Loucy (cell line): ENCODE data around the gene MYLK3.

ENCODE experiments used
- H2AFZ ChIP-seq: fragments of 200-600 bp; sonication (generic); 2 replicates; pipeline ENCODE4 v1.6.0; 2016; ENCODE audit warnings: antibody characterized with exemption, mild to moderate bottlenecking, low read length, moderate library complexity
- H3F3A ChIP-seq: fragments of 200-600 bp; 2 replicates; pipeline ENCODE4 v1.6.0; 2016; ENCODE audit warnings: antibody characterized with exemption, low read depth, mild to moderate bottlenecking
- H3K27me3 ChIP-seq: fragments of 200-600 bp; sonication (generic); 2 replicates; pipeline ENCODE4 v1.6.1; 2014; ENCODE audit warnings: low read length, mild to moderate bottlenecking; ENCODE audit not compliant: insufficient read depth, poor library complexity, severe bottlenecking
- H3K36me3 ChIP-seq: fragments of 200-600 bp; sonication (generic); 2 replicates; pipeline ENCODE4 v1.6.1; 2016; ENCODE audit warnings: low read length; ENCODE audit not compliant: insufficient read depth
- H3K4me1 ChIP-seq: fragments of 200-600 bp; sonication (generic); 2 replicates; pipeline ENCODE4 v1.5.1; 2014; ENCODE audit warnings: low read length, mild to moderate bottlenecking; ENCODE audit not compliant: insufficient read depth, poor library complexity, severe bottlenecking
- H3K4me2 ChIP-seq: fragments of 200-600 bp; sonication (generic); 2 replicates; pipeline ENCODE4 v1.6.0; 2014; ENCODE audit warnings: antibody characterized with exemption, low read length, low read depth, mild to moderate bottlenecking; ENCODE audit not compliant: poor library complexity, severe bottlenecking
- H3K4me3 ChIP-seq: fragments of 200-600 bp; sonication (generic); 2 replicates; pipeline ENCODE4 v1.5.1; 2014; ENCODE audit warnings: low read length, mild to moderate bottlenecking, mixed read lengths; ENCODE audit not compliant: poor library complexity, severe bottlenecking
- H3K79me2 ChIP-seq: fragments of 200-600 bp; sonication (generic); 2 replicates; pipeline ENCODE4 v1.6.1; 2014; ENCODE audit warnings: low read length; ENCODE audit not compliant: insufficient read depth
- H3K9ac ChIP-seq: fragments of 200-600 bp; sonication (generic); 2 replicates; pipeline ENCODE4 v1.6.0; 2014; ENCODE audit warnings: mild to moderate bottlenecking, low read depth, low read length, moderate library complexity; ENCODE audit not compliant: poor library complexity, severe bottlenecking
- H3K9me2 ChIP-seq: fragments of 200-600 bp; sonication (generic); replicated peaks from 2 replicates; pipeline ENCODE4 v1.6.1; 2016; ENCODE audit warnings: low read depth, low read length, mixed read lengths
- H3K9me3 ChIP-seq: fragments of 200-600 bp; sonication (generic); 2 replicates; pipeline ENCODE4 v1.6.1; 2014; ENCODE audit warnings: mild to moderate bottlenecking, antibody characterized with exemption, low read length, low read depth; ENCODE audit not compliant: insufficient read depth
- H4K20me1 ChIP-seq: fragments of 200-600 bp; sonication (generic); 2 replicates; pipeline ENCODE4 v1.6.0; 2014; ENCODE audit warnings: antibody characterized with exemption, low read length, mild to moderate bottlenecking; ENCODE audit not compliant: insufficient read depth, poor library complexity, severe bottlenecking
- EZH2phosphoT487 ChIP-seq: fragments of 200-600 bp; IDR thresholded peaks from 2 replicates; pipeline ENCODE4 v1.6.1; 2018; ENCODE audit warnings: antibody characterized with exemption, mild to moderate bottlenecking, moderate library complexity, borderline replicate concordance
- TF ChIP-seq, protein P1 (sequence below): fragments of 200-600 bp; sonication (generic); conservative IDR thresholded peaks from 2 replicates; pipeline ENCODE4 v1.5.1; 2014; ENCODE audit warnings: mild to moderate bottlenecking, antibody characterized with exemption, low read length

MYLK3 gene

DNA sequence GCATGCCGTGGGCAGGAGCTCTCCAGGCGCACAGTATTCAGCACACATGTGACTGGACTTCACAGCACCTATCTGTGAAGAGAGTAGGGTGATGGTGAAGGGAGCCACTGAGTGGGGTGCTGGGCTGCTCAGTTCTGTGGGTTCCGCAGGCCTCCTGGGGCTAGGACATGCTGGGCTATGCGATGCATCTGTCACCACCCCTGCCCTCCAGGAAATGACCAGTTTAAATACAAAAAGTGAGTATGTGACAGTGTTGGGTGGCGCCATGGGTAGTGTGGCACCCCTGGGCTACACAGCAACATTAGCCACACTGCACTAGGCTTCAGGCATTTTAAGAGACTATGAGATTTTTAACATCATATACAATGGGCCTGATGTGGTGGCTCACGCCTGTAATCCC, 28.6 kb downstream of the MYLK3 start:
- Histone ChIP-seq H2AFZ (no peak overlapping the region), H4K20me1 (no peaks in the 10 kb centered on the region), H3K36me3 (no peaks in the 10 kb centered on the region), H3K4me2 (no peak overlapping the region), H3K9me3 (no peaks in the 10 kb centered on the region), H3F3A (no peaks in the 10 kb centered on the region), H3K27me3 (no peaks in the 10 kb centered on the region), H3K4me1 (no peaks in the 10 kb centered on the region), H3K4me3 (no peak overlapping the region), H3K79me2 (no peaks in the 10 kb centered on the region), H3K9me2 (no peaks in the 10 kb centered on the region), H3K9ac (no peak overlapping the region)
- TF ChIP-seq EZH2phosphoT487 = no peak
- TF ChIP-seq, protein P1, sequence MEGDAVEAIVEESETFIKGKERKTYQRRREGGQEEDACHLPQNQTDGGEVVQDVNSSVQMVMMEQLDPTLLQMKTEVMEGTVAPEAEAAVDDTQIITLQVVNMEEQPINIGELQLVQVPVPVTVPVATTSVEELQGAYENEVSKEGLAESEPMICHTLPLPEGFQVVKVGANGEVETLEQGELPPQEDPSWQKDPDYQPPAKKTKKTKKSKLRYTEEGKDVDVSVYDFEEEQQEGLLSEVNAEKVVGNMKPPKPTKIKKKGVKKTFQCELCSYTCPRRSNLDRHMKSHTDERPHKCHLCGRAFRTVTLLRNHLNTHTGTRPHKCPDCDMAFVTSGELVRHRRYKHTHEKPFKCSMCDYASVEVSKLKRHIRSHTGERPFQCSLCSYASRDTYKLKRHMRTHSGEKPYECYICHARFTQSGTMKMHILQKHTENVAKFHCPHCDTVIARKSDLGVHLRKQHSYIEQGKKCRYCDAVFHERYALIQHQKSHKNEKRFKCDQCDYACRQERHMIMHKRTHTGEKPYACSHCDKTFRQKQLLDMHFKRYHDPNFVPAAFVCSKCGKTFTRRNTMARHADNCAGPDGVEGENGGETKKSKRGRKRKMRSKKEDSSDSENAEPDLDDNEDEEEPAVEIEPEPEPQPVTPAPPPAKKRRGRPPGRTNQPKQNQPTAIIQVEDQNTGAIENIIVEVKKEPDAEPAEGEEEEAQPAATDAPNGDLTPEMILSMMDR = no peak

DNA sequence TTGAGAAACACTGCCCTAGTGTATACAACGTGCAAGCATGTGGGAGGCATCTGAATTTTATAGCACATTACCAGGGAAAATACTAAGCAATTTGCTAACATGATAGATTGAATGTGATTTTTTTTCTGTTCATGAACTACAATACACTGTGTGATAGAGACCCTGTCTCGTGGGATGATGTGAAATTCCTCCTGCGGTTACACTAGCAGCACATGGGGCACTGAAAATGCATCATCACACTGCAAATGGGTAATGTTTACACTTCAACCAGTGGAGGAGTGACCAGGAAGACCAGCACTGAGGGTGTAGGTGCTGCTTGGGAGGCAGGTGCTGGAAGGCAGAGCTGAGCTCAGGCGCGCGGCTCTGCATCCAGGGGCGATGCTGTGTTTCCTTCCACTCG, 29.9 kb downstream of the MYLK3 start:
- H3F3A ChIP-seq = no peaks in the 10 kb centered on the region

DNA sequence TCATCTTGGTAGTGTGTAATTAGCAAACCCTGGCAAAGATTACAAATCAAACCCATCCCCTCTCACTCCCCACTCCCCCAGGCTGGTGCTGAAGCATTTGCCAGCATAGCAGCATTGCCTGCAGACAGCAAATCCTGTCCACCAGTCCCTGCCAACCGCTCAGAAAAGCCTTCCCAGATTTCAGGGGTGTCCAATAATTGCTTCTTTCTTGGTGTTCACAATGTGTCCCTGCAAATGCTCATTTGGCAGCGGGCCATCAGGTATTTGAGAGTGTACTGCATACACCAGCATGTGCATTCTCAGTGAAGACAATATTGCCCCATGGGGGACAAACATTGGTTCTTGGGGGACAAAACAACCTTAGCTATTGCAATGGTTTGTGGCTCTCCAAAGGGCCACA, 30.5 kb downstream of the MYLK3 start:
- Histone ChIP-seq H3K4me1 (no peaks in the 10 kb centered on the region), H3K9me3 (no peaks in the 10 kb centered on the region), H3K36me3 (no peaks in the 10 kb centered on the region), H3F3A (no peaks in the 10 kb centered on the region), H2AFZ (no peak overlapping the region), H3K9ac (no peak overlapping the region), H4K20me1 (no peaks in the 10 kb centered on the region), H3K9me2 (no peaks in the 10 kb centered on the region), H3K4me2 (no peak overlapping the region), H3K79me2 (no peaks in the 10 kb centered on the region), H3K27me3 (no peaks in the 10 kb centered on the region), H3K4me3 (no peak overlapping the region)
- TF ChIP-seq EZH2phosphoT487 = no peak
- TF ChIP-seq, protein P1 = no peak

More for the DNA sequence above, 29.9 kb downstream of the MYLK3 start:
- Histone ChIP-seq H3K4me3 (no peak overlapping the region), H2AFZ (no peak overlapping the region), H3K9me3 (no peaks in the 10 kb centered on the region), H4K20me1 (no peaks in the 10 kb centered on the region), H3K4me1 (no peaks in the 10 kb centered on the region), H3K9ac (no peak overlapping the region), H3K36me3 (no peaks in the 10 kb centered on the region), H3K27me3 (no peaks in the 10 kb centered on the region), H3K4me2 (no peak overlapping the region), H3K79me2 (no peaks in the 10 kb centered on the region), H3K9me2 (no peaks in the 10 kb centered on the region)
- no peak for TF ChIP-seq EZH2phosphoT487

DNA sequence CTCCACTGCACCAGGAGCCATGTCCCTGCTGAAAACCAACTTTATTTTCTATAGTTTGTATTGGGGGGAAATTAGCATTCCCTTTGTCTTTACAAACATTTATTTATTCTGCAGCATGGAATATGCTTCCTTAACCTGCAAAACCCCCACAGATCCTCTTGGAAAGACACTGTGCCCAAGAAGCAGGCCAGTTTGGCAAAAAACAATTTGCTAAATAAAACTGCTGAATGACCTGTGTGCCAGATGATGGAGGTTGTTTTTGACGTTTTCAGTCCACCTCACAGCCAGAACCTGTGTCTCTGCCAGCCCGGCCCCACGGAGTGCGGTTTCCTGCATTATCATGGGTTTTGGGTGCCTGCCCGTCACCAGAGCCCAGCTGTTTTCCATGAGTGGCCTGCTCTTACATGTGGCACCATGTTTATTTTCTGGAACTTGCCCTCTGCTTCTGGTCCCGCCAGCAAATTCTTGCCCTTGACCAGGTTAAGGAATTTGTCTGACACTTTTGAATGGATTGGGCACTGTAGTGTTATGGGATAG, 32.3 kb downstream of the MYLK3 start:
- TF ChIP-seq EZH2phosphoT487 = no peak
- TF ChIP-seq, protein P1 = no peak
- no peaks in the 10 kb centered on the region for H3F3A ChIP-seq
- H3K36me3 ChIP-seq = no peaks in the 10 kb centered on the region
- H3K9me3 ChIP-seq = no peaks in the 10 kb centered on the region
- H3K79me2 ChIP-seq = no peaks in the 10 kb centered on the region
- no peak overlapping the region for H3K9ac ChIP-seq
- no peak overlapping the region for H3K4me3 ChIP-seq
- H3K27me3 ChIP-seq = no peaks in the 10 kb centered on the region
- no peaks in the 10 kb centered on the region for H3K9me2 ChIP-seq
- no peak overlapping the region for H3K4me2 ChIP-seq
- no peak overlapping the region for H2AFZ ChIP-seq
- H4K20me1 ChIP-seq = no peaks in the 10 kb centered on the region
- H3K4me1 ChIP-seq = no peaks in the 10 kb centered on the region
